PC-9 (cell line): ENCODE measurements around the gene PRKAG2. TPM values are rescaled to one million over a fixed set of nuclear protein-coding genes. Genes with fewer than 3 reads are reported as not detected.

Source experiments
- BruUV-seq: library from RNA; stranded (reverse); fragments of 400-500 nt; replicated peaks from 2 replicates; lab custom pipeline; 2021; lab: Mats Ljungman, UMichigan
- CTCF ChIA-PET: fragments of 300-600 bp; sonication (Branson Sonifier 250); formaldehyde crosslinking; loops from one replicate; lab custom pipeline; 2022; ENCODE audit warnings: antibody characterized with exemption; lab: Charles Lee
- POLR2A ChIA-PET: fragments of 300-600 bp; sonication (Branson Sonifier 250); formaldehyde crosslinking; loops from one replicate; lab custom pipeline; 2022; ENCODE audit warnings: antibody characterized with exemption; ENCODE audit not compliant: unreplicated experiment; lab: Charles Lee
- DNase-seq, 2 experiments: peaks; one replicate each; pipeline versions ENCODE4 v3.0.0 to v3.0.0-alpha.2; 2015 to 2022; ENCODE audit warnings: mixed read lengths in 1 of 2
- H2AFZ ChIP-seq: fragments of 200-600 bp; sonication (generic); 2 replicates; pipeline ENCODE4 v1.8.1; 2017; ENCODE audit warnings: antibody characterized with exemption
- H3F3A ChIP-seq: fragments of 200-600 bp; sonication (generic); 2 replicates; pipeline ENCODE4 v1.8.1; 2017; ENCODE audit warnings: antibody characterized with exemption, mild to moderate bottlenecking, low read depth; ENCODE audit not compliant: insufficient read depth
- H3K27ac ChIP-seq: fragments of 200-600 bp; sonication (generic); 2 replicates; pipeline ENCODE4 v1.6.1; 2016; ENCODE audit warnings: mixed run types
- H3K27me3 ChIP-seq: fragments of 200-600 bp; sonication (generic); 2 replicates; pipeline ENCODE4 v1.6.1; 2016; ENCODE audit warnings: low read depth, mixed run types; ENCODE audit not compliant: insufficient read depth
- H3K36me3 ChIP-seq: fragments of 200-600 bp; sonication (generic); 2 replicates; pipeline ENCODE4 v1.6.1; 2016; ENCODE audit warnings: low read depth, mixed run types
- H3K4me1 ChIP-seq: fragments of 200-600 bp; sonication (generic); replicated peaks from 2 replicates; pipeline ENCODE4 v1.6.1; 2016; ENCODE audit warnings: mixed run types; ENCODE audit not compliant: insufficient read depth
- H3K4me2 ChIP-seq: fragments of 200-600 bp; sonication (generic); 2 replicates; pipeline ENCODE4 v1.6.1; 2017; ENCODE audit warnings: mixed run types
- H3K4me3 ChIP-seq: fragments of 200-600 bp; sonication (generic); 2 replicates; pipeline ENCODE4 v1.6.1; 2016; ENCODE audit warnings: mixed run types
- H3K79me2 ChIP-seq: fragments of 200-600 bp; sonication (generic); 2 replicates; pipeline ENCODE4 v1.6.1; 2017; ENCODE audit warnings: low read depth, mixed run types
- H3K9me2 ChIP-seq: fragments of 200-600 bp; sonication (generic); 2 replicates; pipeline ENCODE4 v1.8.1; 2017; ENCODE audit warnings: mild to moderate bottlenecking; ENCODE audit not compliant: insufficient read depth
- H3K9me3 ChIP-seq: fragments of 200-600 bp; sonication (generic); 2 replicates; pipeline ENCODE4 v1.8.1; 2016; ENCODE audit warnings: low read depth; ENCODE audit not compliant: insufficient read depth
- H4K20me1 ChIP-seq: fragments of 200-600 bp; sonication (generic); 2 replicates; pipeline ENCODE4 v1.8.1; 2017; ENCODE audit not compliant: insufficient read depth
- EZH2 ChIP-seq: fragments of 200-600 bp; sonication (generic); IDR thresholded peaks from 2 replicates; pipeline ENCODE4 v1.8.0; 2017; ENCODE audit warnings: antibody characterized with exemption, low read depth
- intact Hi-C: fragments of 100-400 bp; cut with micrococcal nuclease; formaldehyde crosslinking; loops from one replicate; pipeline ENCODE4 v1.10.0; 2022; ENCODE audit not compliant: unreplicated experiment
- total RNA-seq: library from RNA; stranded (reverse); gene quantifications from 2 replicates; pipeline ENCODE4 v1.2.3, GENCODE V29; 2021
- TF ChIP-seq, protein P1 (sequence below): fragments of 200-600 bp; sonication (generic); conservative IDR thresholded peaks from 2 replicates; pipeline ENCODE4 v1.6.1; 2017; ENCODE audit warnings: mixed run types, antibody characterized with exemption, mild to moderate bottlenecking, moderate library complexity

Gene PRKAG2
- total RNA-seq, 1 experiment from 2014 or later: 37.3 TPM

DNA sequence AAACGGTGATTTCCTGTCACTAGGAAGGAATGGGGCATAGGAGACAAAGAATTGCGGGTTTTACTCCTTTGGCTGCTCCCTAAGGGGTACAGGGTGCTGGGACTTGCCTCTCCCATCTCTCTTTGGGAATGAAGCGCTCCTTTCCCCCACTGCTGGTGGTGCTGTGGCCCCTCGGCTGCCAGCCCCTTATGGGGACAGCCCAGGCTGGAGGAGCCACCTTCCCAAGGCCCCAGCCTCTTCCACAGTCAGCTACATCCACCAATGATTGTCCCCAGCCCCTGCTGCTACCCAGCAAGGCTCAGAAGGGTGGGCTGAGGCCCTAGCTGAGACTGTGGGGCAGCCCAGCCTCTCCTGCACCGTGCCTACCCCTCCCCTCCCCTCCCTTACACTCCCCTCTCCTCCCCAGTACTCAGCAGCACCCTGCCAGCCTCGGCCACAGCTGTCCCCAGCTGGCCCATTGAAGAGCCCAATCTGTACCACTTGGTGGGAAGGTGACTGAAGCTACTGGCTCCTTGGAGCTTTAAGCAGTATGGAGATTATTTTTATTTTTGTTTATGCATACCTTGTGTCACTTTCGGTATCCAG, 19.0 kb downstream of the PRKAG2 start:
- ChIA-PET POLR2A (no interaction called here), CTCF (no interaction called here)
- H3K79me2 ChIP-seq: no peaks in the 10 kb centered on the region
- H3K27me3 ChIP-seq: peaks cover 11% of the 10 kb centered on the region; the same call in 1 of the 2 replicates
- BruUV-seq: no TSS peak
- H3K9me3 ChIP-seq: no peaks in the 10 kb centered on the region
- no peaks in the 10 kb centered on the region for H3K9me2 ChIP-seq
- no peak overlapping the region for H3K4me3 ChIP-seq
- no peak for DNase-seq
- no peaks in the 10 kb centered on the region for H3F3A ChIP-seq
- no peak overlapping the region for H3K4me2 ChIP-seq
- no peaks in the 10 kb centered on the region for H4K20me1 ChIP-seq
- H2AFZ ChIP-seq: no peak overlapping the region
- no peaks in the 10 kb centered on the region for H3K36me3 ChIP-seq
- no peak overlapping the region for H3K27ac ChIP-seq
- intact Hi-C loops: no loop called here
- TF ChIP-seq EZH2: no peak
- TF ChIP-seq, protein P1, sequence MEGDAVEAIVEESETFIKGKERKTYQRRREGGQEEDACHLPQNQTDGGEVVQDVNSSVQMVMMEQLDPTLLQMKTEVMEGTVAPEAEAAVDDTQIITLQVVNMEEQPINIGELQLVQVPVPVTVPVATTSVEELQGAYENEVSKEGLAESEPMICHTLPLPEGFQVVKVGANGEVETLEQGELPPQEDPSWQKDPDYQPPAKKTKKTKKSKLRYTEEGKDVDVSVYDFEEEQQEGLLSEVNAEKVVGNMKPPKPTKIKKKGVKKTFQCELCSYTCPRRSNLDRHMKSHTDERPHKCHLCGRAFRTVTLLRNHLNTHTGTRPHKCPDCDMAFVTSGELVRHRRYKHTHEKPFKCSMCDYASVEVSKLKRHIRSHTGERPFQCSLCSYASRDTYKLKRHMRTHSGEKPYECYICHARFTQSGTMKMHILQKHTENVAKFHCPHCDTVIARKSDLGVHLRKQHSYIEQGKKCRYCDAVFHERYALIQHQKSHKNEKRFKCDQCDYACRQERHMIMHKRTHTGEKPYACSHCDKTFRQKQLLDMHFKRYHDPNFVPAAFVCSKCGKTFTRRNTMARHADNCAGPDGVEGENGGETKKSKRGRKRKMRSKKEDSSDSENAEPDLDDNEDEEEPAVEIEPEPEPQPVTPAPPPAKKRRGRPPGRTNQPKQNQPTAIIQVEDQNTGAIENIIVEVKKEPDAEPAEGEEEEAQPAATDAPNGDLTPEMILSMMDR: no peak
- no peaks in the 10 kb centered on the region for H3K4me1 ChIP-seq

- no peak for TF ChIP-seq EZH2
- no peak overlapping the region for H3K4me2 ChIP-seq
- CTCF ChIA-PET: no interaction called here
- H3K27me3 ChIP-seq: peaks cover 11% of the 10 kb centered on the region; the same call in 1 of the 2 replicates
- H3K4me1 ChIP-seq: no peaks in the 10 kb centered on the region
- no peaks in the 10 kb centered on the region for H4K20me1 ChIP-seq
- no peak overlapping the region for H3K4me3 ChIP-seq
- no peaks in the 10 kb centered on the region for H3K9me3 ChIP-seq
- intact Hi-C loops: no loop called here
- POLR2A ChIA-PET: no interaction called here
- H3K36me3 ChIP-seq: no peaks in the 10 kb centered on the region
- H3K27ac ChIP-seq: no peak overlapping the region
- no peak for DNase-seq
- H3K79me2 ChIP-seq: no peaks in the 10 kb centered on the region
- no peaks in the 10 kb centered on the region for H3F3A ChIP-seq
- H3K9me2 ChIP-seq: no peaks in the 10 kb centered on the region
- no TSS peak for BruUV-seq
- H2AFZ ChIP-seq: no peak overlapping the region
Measured at GRCh38 chr7:151857412-151857811, 19.5 kb downstream of the PRKAG2 start.

GRCh38 chr7:151856516-151856915, 20.4 kb downstream of the PRKAG2 start:
- DNase-seq: no peak
- peaks cover 3% of the 10 kb centered on the region for H3K4me1 ChIP-seq
- ChIA-PET CTCF (no interaction called here), POLR2A (no interaction called here)
- no peak overlapping the region for H2AFZ ChIP-seq
- TF ChIP-seq, protein P1: no peak
- TF ChIP-seq EZH2: no peak
- intact Hi-C loops: no loop called here
- no peaks in the 10 kb centered on the region for H3K9me3 ChIP-seq
- H3F3A ChIP-seq: no peaks in the 10 kb centered on the region
- H3K4me3 ChIP-seq: no peak overlapping the region
- H4K20me1 ChIP-seq: no peaks in the 10 kb centered on the region
- H3K27ac ChIP-seq: no peak overlapping the region
- H3K36me3 ChIP-seq: no peaks in the 10 kb centered on the region
- peaks cover 11% of the 10 kb centered on the region; the same call in 1 of the 2 replicates for H3K27me3 ChIP-seq
- no peaks in the 10 kb centered on the region for H3K9me2 ChIP-seq
- no TSS peak for BruUV-seq
- H3K79me2 ChIP-seq: no peaks in the 10 kb centered on the region
- H3K4me2 ChIP-seq: no peak overlapping the region

GRCh38 chr7:151856098-151856497, 20.8 kb downstream of the PRKAG2 start:
- Histone ChIP-seq H4K20me1 (no peaks in the 10 kb centered on the region), H3K79me2 (no peaks in the 10 kb centered on the region), H3K36me3 (no peaks in the 10 kb centered on the region), H3K4me1 (peaks cover 7% of the 10 kb centered on the region), H3K27me3 (peaks cover 10% of the 10 kb centered on the region; the same call in 1 of the 2 replicates), H3K4me3 (no peak overlapping the region), H2AFZ (no peak overlapping the region), H3K27ac (no peak overlapping the region), H3K9me3 (no peaks in the 10 kb centered on the region), H3K4me2 (no peak overlapping the region), H3K9me2 (no peaks in the 10 kb centered on the region), H3F3A (0 out of 2 replicates have a peak, but pooled peaks cover 3% of the 10 kb centered on the region)
- TF ChIP-seq, protein P1: peak; percentile 61
- no peak for TF ChIP-seq EZH2
- intact Hi-C loops: no loop called here
- BruUV-seq: no TSS peak
- CTCF ChIA-PET: no interaction called here
- POLR2A ChIA-PET: no interaction called here
- DNase-seq: no peak
